H1 (cell line): ENCODE results near the gene MTCH1. TPM values are rescaled to one million over a fixed set of nuclear protein-coding genes. Genes with fewer than 3 reads are reported as not detected.
"Not testable (repeated sequence)": the region's sequence is repeated elsewhere in the genome, so short reads cannot be mapped to it uniquely, and the experiment has no call there.

Experiments used
- CTCF ChIA-PET: fragments of 300-600 bp; sonication (Branson Sonifier 250); formaldehyde crosslinking; loops from one replicate; lab custom pipeline; 2021; ENCODE audit not compliant: partially characterized antibody; lab: Charles Lee
- POLR2A ChIA-PET: fragments of 300-600 bp; sonication (Branson Sonifier 250); formaldehyde crosslinking; loops from one replicate; lab custom pipeline; 2021; ENCODE audit warnings: inconsistent platforms; ENCODE audit not compliant: partially characterized antibody; lab: Charles Lee
- DNase-seq, 2 experiments: peaks; one replicate each; pipeline versions ENCODE4 v3.0.0 to v3.0.0-alpha.2; 2010 to 2022; ENCODE audit warnings: low spot score in 2 of 2, low read depth in 1 of 2, mixed read lengths in 1 of 2
- FAIRE-seq: peaks from 2 replicates; lab custom pipeline; 2011; peaks lifted over from hg19 to GRCh38; lab: Jason Lieb, UNC
- H2AFZ ChIP-seq: 2 replicates; pipeline ENCODE4 v1.8.1; 2012; ENCODE audit warnings: low read length, inconsistent platforms
- H2AK5ac ChIP-seq: 2 replicates; pipeline ENCODE4 v1.6.1; 2013; ENCODE audit warnings: low read depth, low read length
- H2BK120ac ChIP-seq: replicated peaks from 2 replicates; pipeline ENCODE3; 2013; ENCODE audit warnings: low read depth, low read length, inconsistent platforms
- H2BK12ac ChIP-seq: 2 replicates; pipeline ENCODE4 v1.6.1; 2013; ENCODE audit warnings: low read depth, low read length
- H2BK15ac ChIP-seq: 2 replicates; pipeline ENCODE4 v1.6.1; 2013; ENCODE audit warnings: low read length
- H2BK20ac ChIP-seq: 2 replicates; pipeline ENCODE4 v1.6.1; 2013; ENCODE audit warnings: low read length
- H2BK5ac ChIP-seq: 2 replicates; pipeline ENCODE4 v1.6.1; 2013; ENCODE audit warnings: low read depth, low read length
- H3K14ac ChIP-seq: 2 replicates; pipeline ENCODE4 v1.6.1; 2013; ENCODE audit warnings: inconsistent platforms; ENCODE audit not compliant: insufficient read length
- H3K18ac ChIP-seq: 2 replicates; pipeline ENCODE4 v1.6.1; 2013; ENCODE audit warnings: low read length; ENCODE audit errors: extremely low read depth
- H3K23ac ChIP-seq: 2 replicates; pipeline ENCODE4 v1.6.1; 2013; ENCODE audit warnings: inconsistent platforms; ENCODE audit not compliant: insufficient read length
- H3K23me2 ChIP-seq: 2 replicates; pipeline ENCODE4 v1.6.1; 2013; ENCODE audit warnings: low read depth, low read length
- H3K27ac ChIP-seq: 2 replicates; pipeline ENCODE4 v1.6.1; 2011; ENCODE audit warnings: low read depth, low read length, inconsistent platforms
- H3K27me3 ChIP-seq, 4 experiments: replicated peaks in 1 of 4; 1 replicate in 1 of 4; 2 replicates in 3 of 4; pipeline versions ENCODE4 v1.6.1 to v1.8.1; 2011 to 2013; ENCODE audit warnings: low read length in 3 of 4, mild to moderate bottlenecking in 3 of 4, inconsistent platforms in 2 of 4, mixed read lengths in 2 of 4, moderate library complexity in 1 of 4; ENCODE audit not compliant: control insufficient read depth in 3 of 4, insufficient read depth in 3 of 4; ENCODE audit errors: extremely low read depth in 1 of 4
- H3K36me3 ChIP-seq, 4 experiments: 2 replicates each; pipeline versions ENCODE4 v1.6.1 to v1.8.1; 2011 to 2013; ENCODE audit warnings: mild to moderate bottlenecking in 4 of 4, low read length in 3 of 4, moderate library complexity in 2 of 4, control low read depth in 1 of 4, inconsistent platforms in 1 of 4; ENCODE audit not compliant: insufficient read depth in 4 of 4, control insufficient read depth in 2 of 4
- H3K4ac ChIP-seq: replicated peaks from 2 replicates; pipeline ENCODE3; 2013; ENCODE audit warnings: low read length, low read depth, mixed read lengths, inconsistent platforms; ENCODE audit not compliant: insufficient read length
- H3K4me1 ChIP-seq, 4 experiments: replicated peaks in 1 of 4; 1 replicate in 1 of 4; 2 replicates in 3 of 4; pipeline versions ENCODE4 v1.6.1 to v1.8.1; 2011 to 2013; ENCODE audit warnings: low read length in 3 of 4, inconsistent platforms in 2 of 4, mixed read lengths in 1 of 4; ENCODE audit not compliant: insufficient read depth in 4 of 4, control insufficient read depth in 3 of 4
- H3K4me2 ChIP-seq, 2 experiments: 2 replicates each; pipeline versions ENCODE4 v1.6.1 to v1.8.1; 2011 to 2013; ENCODE audit warnings: low read depth in 2 of 2, low read length in 2 of 2, control low read depth in 1 of 2, inconsistent platforms in 1 of 2, mild to moderate bottlenecking in 1 of 2; ENCODE audit not compliant: insufficient read depth in 1 of 2
- H3K4me3 ChIP-seq, 4 experiments: fragments of 200-600, 300-600 bp in 1 of 4; sonication (generic), shearing (Covaris generic), sonication (Bioruptor Twin) in 1 of 4; 2 replicates each; pipeline versions ENCODE4 v1.5.1 to v1.8.1; 2011 to 2016; ENCODE audit warnings: low read length in 4 of 4, low read depth in 3 of 4, control low read depth in 2 of 4, inconsistent platforms in 2 of 4, mild to moderate bottlenecking in 2 of 4, mixed read lengths in 1 of 4, moderate library complexity in 1 of 4; ENCODE audit not compliant: insufficient read depth in 2 of 4; ENCODE audit errors: extremely low read depth in 1 of 4
- H3K56ac ChIP-seq: replicated peaks from 2 replicates; pipeline ENCODE3; 2013; ENCODE audit warnings: low read depth, mild to moderate bottlenecking, mixed read lengths, low read length, inconsistent platforms; ENCODE audit not compliant: insufficient read length
- H3K79me1 ChIP-seq: 2 replicates; pipeline ENCODE4 v1.6.1; 2013; ENCODE audit warnings: low read depth, low read length, control low read depth
- H3K79me2 ChIP-seq, 2 experiments: 2 replicates each; pipeline versions ENCODE4 v1.6.1 to v1.8.1; 2012 to 2013; ENCODE audit warnings: low read length in 2 of 2, mild to moderate bottlenecking in 2 of 2, inconsistent platforms in 1 of 2; ENCODE audit not compliant: insufficient read depth in 2 of 2, control insufficient read depth in 1 of 2
- H3K9ac ChIP-seq, 4 experiments: replicated peaks in 1 of 4; 1 replicate in 1 of 4; 2 replicates in 3 of 4; pipeline versions ENCODE4 v1.6.1 to v1.8.1; 2011 to 2013; ENCODE audit warnings: low read depth in 3 of 4, low read length in 3 of 4, control low read depth in 2 of 4, mild to moderate bottlenecking in 2 of 4, moderate library complexity in 2 of 4, inconsistent platforms in 1 of 4; ENCODE audit errors: extremely low read depth in 1 of 4
- H3K9me3 ChIP-seq, 2 experiments: 2 replicates each; pipeline versions ENCODE4 v1.6.1 to v1.8.1; 2012 to 2013; ENCODE audit warnings: mild to moderate bottlenecking in 2 of 2, moderate library complexity in 2 of 2, control low read depth in 1 of 2, inconsistent platforms in 1 of 2, low read depth in 1 of 2, low read length in 1 of 2, mixed read lengths in 1 of 2; ENCODE audit not compliant: insufficient read depth in 2 of 2
- H4K20me1 ChIP-seq, 2 experiments: replicated peaks in 1 of 2; 2 replicates each; pipeline versions ENCODE3 to v1.8.1; 2011 to 2013; ENCODE audit warnings: inconsistent platforms in 2 of 2, low read length in 2 of 2, mild to moderate bottlenecking in 1 of 2; ENCODE audit not compliant: insufficient read depth in 2 of 2, control insufficient read depth in 1 of 2
- H4K5ac ChIP-seq: 2 replicates; pipeline ENCODE4 v1.6.1; 2013; ENCODE audit warnings: low read length, low read depth, mixed read lengths, inconsistent platforms; ENCODE audit not compliant: insufficient read length
- H4K8ac ChIP-seq: 2 replicates; pipeline ENCODE4 v1.8.0; 2013; ENCODE audit warnings: mild to moderate bottlenecking, moderate library complexity, low read length, inconsistent platforms; ENCODE audit not compliant: insufficient read depth; ENCODE audit errors: extremely low read depth
- H4K91ac ChIP-seq: replicated peaks from 2 replicates; pipeline ENCODE3; 2013; ENCODE audit warnings: low read length, mixed read lengths, inconsistent platforms; ENCODE audit not compliant: insufficient read length
- WGBS, 2 experiments: shearing (Covaris generic) in 1 of 2; methylation state at CpG; one replicate each; pipeline versions ENCODE4 v1.1.6 to v1.1.7; 2013 to 2015; ENCODE audit warnings: low lambda C conversion rate in 2 of 2, mixed read lengths in 2 of 2, inconsistent platforms in 1 of 2, low coverage in 1 of 2, missing lambda C conversion rate in 1 of 2; ENCODE audit not compliant: insufficient replicate concordance in 2 of 2, insufficient coverage in 1 of 2, insufficient read length in 1 of 2; ENCODE audit errors: extremely low coverage in 1 of 2, missing lambda C conversion rate in 1 of 2; 5-methylcytosine and 5-hydroxymethylcytosine counted together
- polyA plus RNA-seq, 7 experiments: library from polyadenylated mRNA; depleted of rRNA in 3 of 7; stranded (reverse) in 5 of 7; unstranded in 2 of 7; fragments of >200 nt in 5 of 7; fragments of 200-250 nt in 2 of 7; gene quantifications; 1 replicate in 5 of 7; 2 replicates in 1 of 7; 4 replicates in 1 of 7; pipeline versions ENCODE4 v1.2.1 to v1.2.3, GENCODE V29; 2011 to 2013; ENCODE audit warnings: missing spikeins in 2 of 7, mixed read lengths in 2 of 7
- total RNA-seq: library from RNA; stranded (reverse); fragmentation: NEBNext Ultra II Directional; extraction: Animal tissue kit (Norgen Biotek cat#: 25700); gene quantifications from 2 replicates; pipeline ENCODE4 v1.2.1, GENCODE V29; 2021

Gene MTCH1
- total and polyA plus RNA-seq, 2 of the 8 experiments (the other 6 are each of a cell fraction or from before 2014, with no cell fraction given) = 169 to 214 TPM

DNA sequence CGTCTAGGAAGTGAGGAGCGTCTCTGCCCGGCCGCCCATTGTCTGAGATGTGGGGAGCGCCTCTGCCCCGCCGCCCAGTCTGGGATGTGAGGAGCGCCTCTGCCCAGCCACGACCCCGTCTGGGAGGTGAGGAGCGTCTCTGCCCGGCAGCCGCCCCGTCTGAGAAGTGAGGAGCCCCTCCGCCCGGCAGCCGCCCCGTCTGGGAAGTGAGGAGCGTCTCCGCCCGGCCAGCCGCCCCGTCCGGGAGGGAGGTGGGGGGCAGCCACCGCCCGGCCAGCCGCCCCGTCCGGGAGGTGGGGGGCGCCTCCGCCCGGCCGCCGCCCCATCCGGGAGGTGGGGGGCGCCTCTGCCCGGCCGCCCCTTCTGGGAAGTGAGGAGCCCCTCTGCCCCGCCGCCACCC lies 44.4 kb downstream of the MTCH1 start:
- not testable (repeated sequence) for H3K4ac ChIP-seq, H3K23ac ChIP-seq, H4K20me1 ChIP-seq, DNase-seq, H3K4me3 ChIP-seq, H3K27ac ChIP-seq, H3K56ac ChIP-seq, H3K27me3 ChIP-seq, H3K18ac ChIP-seq, H2BK5ac ChIP-seq, H3K79me1 ChIP-seq, H2BK20ac ChIP-seq, FAIRE-seq, H2AFZ ChIP-seq, H3K4me1 ChIP-seq, H2BK15ac ChIP-seq, H3K4me2 ChIP-seq, H3K14ac ChIP-seq, H2AK5ac ChIP-seq, H3K23me2 ChIP-seq, H2BK120ac ChIP-seq, H3K79me2 ChIP-seq, H3K9me3 ChIP-seq, H4K91ac ChIP-seq, H3K36me3 ChIP-seq, H3K9ac ChIP-seq, H4K8ac ChIP-seq, H2BK12ac ChIP-seq, H4K5ac ChIP-seq
- ChIA-PET POLR2A (interaction anchor here (0.6 kb wide), 1 partner anchor 74 kb away, joined by 3 read pairs; no protein-coding TSS in a partner anchor), CTCF (interaction anchor here (0.6 kb wide), 1 partner anchor 92 kb away, joined by 3 read pairs; no protein-coding TSS in a partner anchor)
- 90% methylated on average over 10 of the region's 40 CpGs; no CpG with 5 or more reads in 1 of the 2 experiments for WGBS, 2 experiments
